ENCODE data around the gene TMEM87B.

- TF ChIP-seq SRF (IDR thresholded peaks at IDR 0.05; ENCODE audit: low read depth in 2 of 2, low read length in 2 of 2) = no peak
- no peak for TF ChIP-seq EZH2 (IDR thresholded peaks at IDR 0.05; ENCODE audit: borderline replicate concordance, control insufficient read depth, low read depth, low read length)
- no peak for TF ChIP-seq TCF7 (IDR thresholded peaks at IDR 0.05; ENCODE audit: borderline replicate concordance)
Observed at GRCh38 chr2:112032224-112032586, 22.9 kb upstream of the TMEM87B start.
